ENCODE measurements around the gene MTMR4.
A peak's percentile ranks its signal among the peaks of the same experiment; 100 is the strongest.
"Not testable (repeated sequence)": the region's sequence is repeated elsewhere in the genome, so short reads cannot be mapped to it uniquely, and the experiment has no call there.

The MTMR4 gene

GRCh38 chr17:58513965-58514769 lies at the start of gene MTMR4:
TSS of gene MTMR4 (minus strand) at chr17:58514638. CDS start at chr17:58514407, 231 bp downstream.
- peaks cover 57% of the 10 kb centered on the region for H3K4me1 Mint-ChIP-seq
- no peaks in the 10 kb centered on the region for H3K27me3 Mint-ChIP-seq
- H3K9me3 Mint-ChIP-seq = no peaks in the 10 kb centered on the region
- H3K36me3 Mint-ChIP-seq = peaks cover 27% of the 10 kb centered on the region
- H3K4me3 Mint-ChIP-seq = peak within 1 kb of the TSS; percentile 96
- peak within 1 kb of the TSS; percentile 91 for H3K27ac Mint-ChIP-seq

- H3K27ac Mint-ChIP-seq = no peak overlapping the region
- no peak overlapping the region for H3K4me3 Mint-ChIP-seq
- peaks cover 6% of the 10 kb centered on the region for H3K4me1 Mint-ChIP-seq
- peaks cover 1% of the 10 kb centered on the region for H3K27me3 Mint-ChIP-seq
- no peaks in the 10 kb centered on the region for H3K9me3 Mint-ChIP-seq
- no peaks in the 10 kb centered on the region for H3K36me3 Mint-ChIP-seq
Observed at GRCh38 chr17:58560511-58560910, 46.1 kb upstream of the MTMR4 start.

GRCh38 chr17:58557981-58558380 lies 43.5 kb upstream of the MTMR4 start:
- H3K4me1 Mint-ChIP-seq = peaks cover 6% of the 10 kb centered on the region

GRCh38 chr17:58556833-58557250 lies 42.4 kb upstream of the MTMR4 start:
- no peaks in the 10 kb centered on the region for H3K36me3 Mint-ChIP-seq
- peak overlapping the region; percentile 60 for H3K27ac Mint-ChIP-seq
- no peak overlapping the region for H3K4me3 Mint-ChIP-seq
- no peaks in the 10 kb centered on the region for H3K9me3 Mint-ChIP-seq
- peaks cover 6% of the 10 kb centered on the region for H3K4me1 Mint-ChIP-seq
- H3K27me3 Mint-ChIP-seq = peaks cover 1% of the 10 kb centered on the region

More at GRCh38 chr17:58557981-58558380, 43.5 kb upstream of the MTMR4 start:
- no peak overlapping the region for H3K4me3 Mint-ChIP-seq
- H3K9me3 Mint-ChIP-seq = no peaks in the 10 kb centered on the region
- no peak overlapping the region for H3K27ac Mint-ChIP-seq
- peaks cover 1% of the 10 kb centered on the region for H3K27me3 Mint-ChIP-seq
- H3K36me3 Mint-ChIP-seq = no peaks in the 10 kb centered on the region

GRCh38 chr17:58555109-58555508 lies 40.7 kb upstream of the MTMR4 start:
- not testable (repeated sequence) for H3K36me3 Mint-ChIP-seq, H3K27ac Mint-ChIP-seq, H3K9me3 Mint-ChIP-seq, H3K27me3 Mint-ChIP-seq, H3K4me1 Mint-ChIP-seq, H3K4me3 Mint-ChIP-seq

GRCh38 chr17:58541249-58541648 lies 26.8 kb upstream of the MTMR4 start:
- no peaks in the 10 kb centered on the region for H3K4me1 Mint-ChIP-seq
- no peaks in the 10 kb centered on the region for H3K36me3 Mint-ChIP-seq
- H3K27me3 Mint-ChIP-seq = no peaks in the 10 kb centered on the region
- no peak overlapping the region for H3K4me3 Mint-ChIP-seq
- no peaks in the 10 kb centered on the region for H3K9me3 Mint-ChIP-seq
- no peak overlapping the region for H3K27ac Mint-ChIP-seq

GRCh38 chr17:58539698-58540097 lies 25.3 kb upstream of the MTMR4 start:
- Mint-ChIP-seq H3K27ac (no peak overlapping the region), H3K36me3 (no peaks in the 10 kb centered on the region), H3K9me3 (no peaks in the 10 kb centered on the region), H3K4me1 (no peaks in the 10 kb centered on the region), H3K4me3 (no peak overlapping the region), H3K27me3 (no peaks in the 10 kb centered on the region)

GRCh38 chr17:58538811-58539409 lies 24.5 kb upstream of the MTMR4 start:
- Mint-ChIP-seq H3K4me3 (no peak overlapping the region), H3K27me3 (no peaks in the 10 kb centered on the region), H3K9me3 (no peaks in the 10 kb centered on the region), H3K27ac (no peak overlapping the region), H3K4me1 (no peaks in the 10 kb centered on the region), H3K36me3 (no peaks in the 10 kb centered on the region)

- no peaks in the 10 kb centered on the region for H3K36me3 Mint-ChIP-seq
- H3K4me3 Mint-ChIP-seq = no peak overlapping the region
- H3K4me1 Mint-ChIP-seq = no peaks in the 10 kb centered on the region
- no peaks in the 10 kb centered on the region for H3K9me3 Mint-ChIP-seq
- H3K27me3 Mint-ChIP-seq = peaks cover 6% of the 10 kb centered on the region
- no peak overlapping the region for H3K27ac Mint-ChIP-seq
Observed at GRCh38 chr17:58537266-58537665, 22.8 kb upstream of the MTMR4 start.

GRCh38 chr17:58536542-58536941 lies 22.1 kb upstream of the MTMR4 start:
- Mint-ChIP-seq H3K36me3 (no peaks in the 10 kb centered on the region), H3K27ac (no peak overlapping the region), H3K9me3 (no peaks in the 10 kb centered on the region), H3K27me3 (peaks cover 6% of the 10 kb centered on the region), H3K4me3 (no peak overlapping the region), H3K4me1 (no peaks in the 10 kb centered on the region)

GRCh38 chr17:58535431-58535830 lies 21.0 kb upstream of the MTMR4 start:
- H3K27me3 Mint-ChIP-seq = peaks cover 6% of the 10 kb centered on the region
- no peak overlapping the region for H3K27ac Mint-ChIP-seq
- H3K9me3 Mint-ChIP-seq = no peaks in the 10 kb centered on the region
- H3K4me1 Mint-ChIP-seq = no peaks in the 10 kb centered on the region
- no peak overlapping the region for H3K4me3 Mint-ChIP-seq
- H3K36me3 Mint-ChIP-seq = no peaks in the 10 kb centered on the region

- Mint-ChIP-seq H3K4me1 (no peaks in the 10 kb centered on the region), H3K9me3 (no peaks in the 10 kb centered on the region), H3K4me3 (no peak overlapping the region), H3K36me3 (no peaks in the 10 kb centered on the region), H3K27me3 (peaks cover 9% of the 10 kb centered on the region), H3K27ac (no peak overlapping the region)
Observed at GRCh38 chr17:58534901-58535421, 20.5 kb upstream of the MTMR4 start.

GRCh38 chr17:58534331-58534730 lies 19.9 kb upstream of the MTMR4 start:
- Mint-ChIP-seq H3K9me3 (no peaks in the 10 kb centered on the region), H3K4me3 (no peak overlapping the region), H3K36me3 (no peaks in the 10 kb centered on the region), H3K27ac (no peak overlapping the region), H3K27me3 (peaks cover 11% of the 10 kb centered on the region), H3K4me1 (no peaks in the 10 kb centered on the region)

- H3K4me1 Mint-ChIP-seq = no peaks in the 10 kb centered on the region
- H3K9me3 Mint-ChIP-seq = no peaks in the 10 kb centered on the region
- no peak overlapping the region for H3K4me3 Mint-ChIP-seq
- H3K36me3 Mint-ChIP-seq = no peaks in the 10 kb centered on the region
- H3K27me3 Mint-ChIP-seq = peaks cover 11% of the 10 kb centered on the region
- no peak overlapping the region for H3K27ac Mint-ChIP-seq
Observed at GRCh38 chr17:58533616-58534188, 19.3 kb upstream of the MTMR4 start.

GRCh38 chr17:58532555-58532951 lies 18.1 kb upstream of the MTMR4 start:
- Mint-ChIP-seq H3K9me3 (no peaks in the 10 kb centered on the region), H3K4me3 (peak overlapping the region; percentile 39), H3K4me1 (no peaks in the 10 kb centered on the region), H3K27ac (no peak overlapping the region), H3K27me3 (peaks cover 11% of the 10 kb centered on the region), H3K36me3 (no peaks in the 10 kb centered on the region)
